Measurements from ENCODE around the gene NKAP. TPM values are rescaled to one million over a fixed set of nuclear protein-coding genes. Genes with fewer than 3 reads are reported as not detected.
A peak's percentile ranks its signal among the peaks of the same experiment; 100 is the strongest.
"Not testable (repeated sequence)": the region's sequence is repeated elsewhere in the genome, so short reads cannot be mapped to it uniquely, and the experiment has no call there.

The NKAP gene
- 10 to 100 TPM; 10.2 to 10.4 TPM for total RNA-seq

- H3K4me3 Mint-ChIP-seq: peak within 1 kb of the TSS; percentile 93
- no peaks in the 10 kb centered on the region for H3K9me3 Mint-ChIP-seq
- peaks cover 23% of the 10 kb centered on the region for H3K4me1 Mint-ChIP-seq
- H3K27me3 Mint-ChIP-seq: peaks cover under 1% of the 10 kb centered on the region
- DNase-seq: peak; percentile 84
- POLR2A ChIA-PET: interaction anchor here (0.7 kb wide), 1 partner anchor 617 kb away, joined by 3 read pairs; the partner anchor contains the start of gene CUL4B
- H3K27ac Mint-ChIP-seq: peak within 1 kb of the TSS; percentile 95
- CTCF ChIA-PET: interaction anchor here (0.9 kb wide), 1 partner anchor 14 kb away, joined by 4 read pairs; no protein-coding TSS in a partner anchor
- peaks cover 2% of the 10 kb centered on the region for H3K36me3 Mint-ChIP-seq (ENCODE audit: low read depth)
Measured at GRCh38 chrX:119943185-119943988, at the start of gene NKAP. Gene NKAP (minus strand): TSS chrX:119943751. CDS start chrX:119943605, 146 bp downstream.

GRCh38 chrX:119991005-119991787 lies 47.6 kb upstream of the NKAP start:
- H3K36me3 Mint-ChIP-seq (ENCODE audit: low read depth): no peaks in the 10 kb centered on the region
- ChIA-PET POLR2A (interaction anchor here (1.3 kb wide), 1 partner anchor 10 kb away, joined by 4 read pairs; no protein-coding TSS in a partner anchor), CTCF (interaction anchor here (0.9 to 1.6 kb wide), 2 partner anchors 10 kb away, joined by 3 to 6 read pairs; no protein-coding TSS in a partner anchor)
- peaks cover 13% of the 10 kb centered on the region for H3K4me1 Mint-ChIP-seq
- no peak for DNase-seq
- no peak overlapping the region for H3K27ac Mint-ChIP-seq
- peaks cover 65% of the 10 kb centered on the region for H3K27me3 Mint-ChIP-seq
- H3K4me3 Mint-ChIP-seq: peak overlapping the region; percentile 37
- H3K9me3 Mint-ChIP-seq: no peaks in the 10 kb centered on the region

DNA sequence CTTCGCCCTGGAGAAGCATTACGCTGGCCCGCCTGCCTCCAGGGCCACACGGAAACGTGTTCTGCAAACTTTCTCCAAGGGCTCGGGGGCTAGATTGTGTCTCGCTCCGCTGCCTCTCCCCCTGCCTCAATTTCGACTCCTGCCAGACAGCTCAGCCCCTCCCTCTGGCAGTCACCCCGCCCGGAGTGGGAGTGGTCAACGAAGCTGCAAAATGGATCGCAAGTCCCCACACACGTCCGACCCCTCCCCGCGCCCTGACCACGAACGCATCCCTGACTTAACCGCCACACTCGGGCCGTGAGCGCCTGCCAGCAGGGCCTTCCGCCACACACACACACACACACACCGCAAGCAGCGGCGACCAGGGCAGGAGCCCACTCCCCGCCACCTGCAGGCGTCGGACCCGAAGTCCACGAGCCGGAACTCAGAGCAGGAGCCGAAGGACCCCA lies 47.0 kb upstream of the NKAP start:
- Mint-ChIP-seq H3K4me3 (peak overlapping the region; percentile 37), H3K27me3 (peaks cover 61% of the 10 kb centered on the region), H3K9me3 (no peaks in the 10 kb centered on the region), H3K36me3 (ENCODE audit: low read depth) (no peaks in the 10 kb centered on the region), H3K4me1 (peaks cover 13% of the 10 kb centered on the region), H3K27ac (no peak overlapping the region)
- ChIA-PET POLR2A (no interaction called here), CTCF (interaction anchor here (1.4 to 1.6 kb wide), 2 partner anchors 9 to 10 kb away, joined by 4 to 6 read pairs; no protein-coding TSS in a partner anchor)
- DNase-seq: no peak

GRCh38 chrX:119989905-119990555 lies 46.5 kb upstream of the NKAP start:
- H3K4me1 Mint-ChIP-seq: peaks cover 13% of the 10 kb centered on the region
- ChIA-PET CTCF (interaction anchor here (1.4 kb wide), 1 partner anchor 9 kb away, joined by 4 read pairs; no protein-coding TSS in a partner anchor), POLR2A (interaction anchor here (1.0 kb wide), 1 partner anchor 614 kb away, joined by 3 read pairs; the partner anchor contains the start of gene MCTS1)
- DNase-seq: no peak
- no peak overlapping the region for H3K4me3 Mint-ChIP-seq
- no peaks in the 10 kb centered on the region for H3K9me3 Mint-ChIP-seq
- H3K36me3 Mint-ChIP-seq (ENCODE audit: low read depth): no peaks in the 10 kb centered on the region
- no peak overlapping the region for H3K27ac Mint-ChIP-seq
- peaks cover 61% of the 10 kb centered on the region for H3K27me3 Mint-ChIP-seq

- no peak overlapping the region for H3K27ac Mint-ChIP-seq
- peaks cover 13% of the 10 kb centered on the region for H3K4me1 Mint-ChIP-seq
- ChIA-PET CTCF (no interaction called here), POLR2A (no interaction called here)
- no peaks in the 10 kb centered on the region for H3K36me3 Mint-ChIP-seq (ENCODE audit: low read depth)
- peaks cover 35% of the 10 kb centered on the region for H3K27me3 Mint-ChIP-seq
- no peak for DNase-seq
- no peak overlapping the region for H3K4me3 Mint-ChIP-seq
- no peaks in the 10 kb centered on the region for H3K9me3 Mint-ChIP-seq
Measured at GRCh38 chrX:119986203-119986602, 42.7 kb upstream of the NKAP start.

DNA sequence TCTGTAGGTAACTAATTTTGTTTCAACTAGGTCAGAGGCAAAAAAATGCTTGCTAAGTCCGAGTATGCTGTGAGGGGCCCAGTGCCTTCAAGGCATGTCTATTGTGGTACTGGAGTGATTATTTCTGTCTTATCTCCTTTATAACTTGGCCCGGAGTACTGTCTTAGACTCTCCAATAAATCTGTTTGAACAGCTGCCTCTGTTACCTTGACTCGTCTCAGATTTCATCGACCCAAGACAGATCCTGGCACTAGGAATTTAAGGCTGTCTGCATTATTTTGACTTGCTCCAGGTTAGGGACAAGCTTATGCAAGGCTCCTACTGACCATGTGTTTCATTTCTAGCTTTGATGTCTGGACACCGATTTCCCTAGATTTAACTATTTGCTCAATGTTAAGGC lies 41.1 kb upstream of the NKAP start:
- POLR2A ChIA-PET: no interaction called here
- H3K9me3 Mint-ChIP-seq: no peaks in the 10 kb centered on the region
- no peak overlapping the region for H3K27ac Mint-ChIP-seq
- peaks cover under 1% of the 10 kb centered on the region for H3K4me1 Mint-ChIP-seq
- CTCF ChIA-PET: no interaction called here
- H3K27me3 Mint-ChIP-seq: peaks cover 21% of the 10 kb centered on the region
- no peak for DNase-seq
- H3K4me3 Mint-ChIP-seq: no peak overlapping the region
- H3K36me3 Mint-ChIP-seq (ENCODE audit: low read depth): no peaks in the 10 kb centered on the region

DNA sequence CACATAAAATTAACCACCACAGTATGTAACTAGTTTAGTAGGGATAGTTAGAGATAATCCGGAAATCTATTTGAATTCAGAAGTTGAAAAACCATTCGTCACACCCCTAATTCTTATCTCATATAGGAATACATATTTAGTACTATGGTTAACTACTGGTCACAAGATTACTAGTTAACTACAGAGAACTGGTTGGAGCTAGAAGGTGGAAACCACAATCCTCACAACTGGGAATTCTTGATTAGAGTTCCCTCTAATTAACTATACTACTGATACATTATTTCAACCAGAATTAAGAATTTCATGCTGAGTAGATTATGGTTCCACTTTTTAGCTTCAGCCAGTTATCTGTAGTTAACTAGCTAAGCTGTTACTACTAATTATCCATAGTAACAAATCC lies 39.9 kb upstream of the NKAP start:
- DNase-seq: no peak
- POLR2A ChIA-PET: no interaction called here
- H3K4me3 Mint-ChIP-seq: no peak overlapping the region
- H3K36me3 Mint-ChIP-seq (ENCODE audit: low read depth): no peaks in the 10 kb centered on the region
- H3K4me1 Mint-ChIP-seq: no peaks in the 10 kb centered on the region
- H3K9me3 Mint-ChIP-seq: no peaks in the 10 kb centered on the region
- H3K27me3 Mint-ChIP-seq: peaks cover 15% of the 10 kb centered on the region
- H3K27ac Mint-ChIP-seq: no peak overlapping the region
- CTCF ChIA-PET: no interaction called here

DNA sequence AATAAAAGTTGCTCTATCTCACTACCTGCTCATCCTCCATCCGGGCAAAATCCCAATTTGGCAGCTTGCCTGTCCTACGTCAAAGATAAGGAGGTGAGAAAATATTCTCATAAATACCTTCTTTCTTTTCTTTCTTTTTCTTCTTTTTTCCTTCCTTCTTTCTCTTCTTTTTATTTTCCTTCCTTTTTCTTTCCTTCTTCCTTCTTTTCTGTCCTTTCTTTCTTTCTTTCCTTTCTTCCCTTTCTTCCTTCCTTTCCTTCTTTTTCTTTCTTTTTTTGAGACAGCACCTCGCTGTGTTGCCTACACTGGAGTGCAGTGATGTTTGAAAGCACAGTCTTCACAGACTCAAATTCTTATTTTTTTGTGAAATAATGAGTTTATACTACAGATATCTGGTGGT lies 38.6 kb upstream of the NKAP start:
- DNase-seq: no peak
- H3K4me3 Mint-ChIP-seq: no peak overlapping the region
- ChIA-PET CTCF (interaction anchor here (0.8 to 2.1 kb wide), 5 partner anchors 9 to 232 kb away, joined by 3 to 8 read pairs (median 5); no protein-coding TSS in a partner anchor), POLR2A (no interaction called here)
- no peaks in the 10 kb centered on the region for H3K36me3 Mint-ChIP-seq (ENCODE audit: low read depth)
- peaks cover 12% of the 10 kb centered on the region for H3K27me3 Mint-ChIP-seq
- no peaks in the 10 kb centered on the region for H3K4me1 Mint-ChIP-seq
- H3K27ac Mint-ChIP-seq: no peak overlapping the region
- H3K9me3 Mint-ChIP-seq: no peaks in the 10 kb centered on the region

DNA sequence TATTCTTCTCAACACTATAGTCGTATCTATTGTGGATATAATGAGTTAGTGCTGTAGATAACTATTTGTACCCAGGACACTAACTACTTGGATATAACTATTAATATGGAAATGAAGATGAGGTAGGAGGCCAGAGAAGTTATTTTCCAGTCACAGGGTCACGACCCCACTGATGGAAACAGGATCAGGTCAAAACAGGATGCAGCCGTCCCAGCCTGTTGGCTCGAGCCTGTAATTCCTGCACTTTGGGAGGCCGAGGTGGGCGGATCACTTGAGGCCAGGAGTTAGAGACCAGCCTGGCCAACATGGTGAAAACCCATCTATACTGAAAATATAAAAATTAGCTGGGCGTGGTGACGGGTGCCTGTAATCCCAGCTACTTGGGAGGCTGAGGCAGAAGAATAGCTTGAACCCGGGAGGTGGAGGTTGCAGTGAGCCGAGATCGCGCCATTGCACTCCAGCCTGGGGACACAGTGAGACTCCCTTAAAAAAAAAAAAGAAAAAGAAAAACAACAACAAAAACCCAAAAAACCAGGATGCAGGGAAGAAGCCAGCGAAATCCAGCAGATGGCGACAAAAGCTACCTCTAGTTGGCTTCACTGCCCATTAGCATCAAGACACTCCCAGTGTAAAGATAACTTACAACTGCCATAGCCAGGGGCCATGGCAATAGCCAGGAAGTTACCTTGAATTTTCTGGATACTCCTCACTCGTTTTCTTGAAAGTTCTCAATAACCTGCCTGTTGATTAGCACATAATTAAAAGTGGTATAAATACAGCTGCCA lies 37.9 kb upstream of the NKAP start:
- no peaks in the 10 kb centered on the region for H3K9me3 Mint-ChIP-seq
- peak; percentile 26 for DNase-seq
- peaks cover 11% of the 10 kb centered on the region for H3K27me3 Mint-ChIP-seq
- H3K36me3 Mint-ChIP-seq (ENCODE audit: low read depth): no peaks in the 10 kb centered on the region
- no peaks in the 10 kb centered on the region for H3K4me1 Mint-ChIP-seq
- CTCF ChIA-PET: interaction anchor here (0.8 to 2.1 kb wide), 7 partner anchors 8 to 232 kb away, joined by 3 to 8 read pairs (median 4); no protein-coding TSS in a partner anchor
- no peak overlapping the region for H3K27ac Mint-ChIP-seq
- POLR2A ChIA-PET: no interaction called here
- no peak overlapping the region for H3K4me3 Mint-ChIP-seq

DNA sequence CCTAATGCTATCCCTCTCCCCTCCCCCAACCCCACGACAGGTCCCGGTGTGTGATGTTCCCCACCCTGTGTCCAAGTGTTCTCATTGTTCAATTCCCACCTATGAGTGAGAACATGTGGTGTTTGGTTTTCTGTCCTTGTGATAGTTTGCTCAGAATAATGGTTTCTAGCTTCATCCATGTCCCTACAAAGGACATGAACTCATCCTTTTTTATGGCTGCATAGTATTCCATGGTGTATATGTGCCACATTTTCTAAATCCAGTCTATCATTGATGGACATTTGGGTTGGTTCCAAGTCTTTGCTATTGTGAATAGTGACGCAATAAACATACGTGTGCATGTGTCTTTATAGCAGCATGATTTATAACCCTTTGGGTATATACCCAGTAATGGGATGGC lies 33.6 kb upstream of the NKAP start:
- POLR2A ChIA-PET; H3K4me3 Mint-ChIP-seq; H3K4me1 Mint-ChIP-seq; DNase-seq; H3K36me3 Mint-ChIP-seq (ENCODE audit: low read depth); CTCF ChIA-PET; H3K27me3 Mint-ChIP-seq; H3K9me3 Mint-ChIP-seq; H3K27ac Mint-ChIP-seq: not testable (repeated sequence)

GRCh38 chrX:119971184-119971583 lies 27.6 kb upstream of the NKAP start:
- Mint-ChIP-seq H3K4me3 (no peak overlapping the region), H3K27ac (no peak overlapping the region), H3K27me3 (peaks cover 2% of the 10 kb centered on the region), H3K4me1 (no peaks in the 10 kb centered on the region), H3K36me3 (ENCODE audit: low read depth) (no peaks in the 10 kb centered on the region), H3K9me3 (no peaks in the 10 kb centered on the region)
- CTCF ChIA-PET: interaction anchor here (2.2 kb wide), 1 partner anchor 11 kb away, joined by 5 read pairs; no protein-coding TSS in a partner anchor
- POLR2A ChIA-PET: no interaction called here
- no peak for DNase-seq

- no peaks in the 10 kb centered on the region for H3K36me3 Mint-ChIP-seq (ENCODE audit: low read depth)
- DNase-seq: no peak
- H3K27ac Mint-ChIP-seq: no peak overlapping the region
- ChIA-PET CTCF (interaction anchor here (2.2 kb wide), 1 partner anchor 11 kb away, joined by 5 read pairs; no protein-coding TSS in a partner anchor), POLR2A (no interaction called here)
- H3K4me3 Mint-ChIP-seq: no peak overlapping the region
- no peaks in the 10 kb centered on the region for H3K4me1 Mint-ChIP-seq
- H3K27me3 Mint-ChIP-seq: peaks cover 2% of the 10 kb centered on the region
- no peaks in the 10 kb centered on the region for H3K9me3 Mint-ChIP-seq
Measured at GRCh38 chrX:119970574-119970973, 27.0 kb upstream of the NKAP start.
